K562 (cell line): Measurements from ENCODE around the gene ZNF648. TPM values are rescaled to one million over a fixed set of nuclear protein-coding genes. Genes with fewer than 3 reads are reported as not detected.

Experiments used
- ATAC-seq: fragments of 200-7000 bp; cut with Tn5 transposase; 3 replicates; pipeline ENCODE4 v1.9.1; 2020; ENCODE audit warnings: moderate library complexity
- BruUV-seq: library from RNA; stranded (reverse); fragments of 400-500 nt; replicated peaks from 2 replicates; lab custom pipeline; 2021; lab: Mats Ljungman, UMichigan
- CTCF ChIA-PET: fragments of 300-600 bp; formaldehyde crosslinking; extraction: SDS; loops from one replicate; lab custom pipeline; 2021; ENCODE audit warnings: low intra/inter-chr PET ratio; lab: Yijun Ruan, JAX
- POLR2A ChIA-PET: fragments of 300-600, 350-650 bp; sonication (Branson Sonifier 250); formaldehyde crosslinking; extraction: SDS; loops from one replicate; lab custom pipeline; 2021; ENCODE audit warnings: antibody characterized with exemption, inconsistent platforms; lab: Yijun Ruan, JAX
- DNase-seq, 4 experiments: peaks; one replicate each; pipeline versions ENCODE4 v3.0.0 to v3.0.0-alpha.2; 2011 to 2018; ENCODE audit warnings: low spot score in 3 of 4, mixed read lengths in 3 of 4; ENCODE audit errors: extremely low read depth in 1 of 4
- FAIRE-seq: peaks from 2 replicates; lab custom pipeline; 2011; peaks lifted over from hg19 to GRCh38; lab: Jason Lieb, UNC
- H2AFZ ChIP-seq: 2 replicates; pipeline ENCODE4 v1.6.0; 2011; ENCODE audit warnings: low read depth, low read length, control low read depth, inconsistent platforms
- H3K27ac ChIP-seq: fragments of 200-600 bp; 3 replicates; pipeline ENCODE4 v1.8.0; 2011; ENCODE audit warnings: low read depth, mild to moderate bottlenecking, control low read depth, inconsistent platforms, low read length, moderate library complexity, mixed read lengths; ENCODE audit errors: extremely low read depth
- H3K27me3 ChIP-seq, 2 experiments: fragments of 300-600 bp in 1 of 2; 2 replicates in 1 of 2; 3 replicates in 1 of 2; pipeline versions ENCODE4 v1.6.0 to v1.8.0; 2011; ENCODE audit warnings: inconsistent platforms in 2 of 2, low read length in 2 of 2, mild to moderate bottlenecking in 1 of 2, mixed read lengths in 1 of 2, moderate library complexity in 1 of 2; ENCODE audit not compliant: control insufficient read depth in 2 of 2, insufficient read depth in 2 of 2
- H3K36me3 ChIP-seq: fragments of 300-600 bp; 3 replicates; pipeline ENCODE4 v1.8.0; 2011; ENCODE audit warnings: mild to moderate bottlenecking, low read length, inconsistent platforms; ENCODE audit not compliant: control insufficient read depth, insufficient read depth
- H3K4me1 ChIP-seq, 2 experiments: fragments of 200-600 bp in 1 of 2; replicated peaks in 1 of 2; 2 replicates in 1 of 2; 3 replicates in 1 of 2; pipeline versions ENCODE4 v1.5.1 to v1.8.0; 2011; ENCODE audit warnings: inconsistent platforms in 2 of 2, low read length in 2 of 2, mild to moderate bottlenecking in 1 of 2, mixed read lengths in 1 of 2, moderate library complexity in 1 of 2; ENCODE audit not compliant: control insufficient read depth in 2 of 2, insufficient read depth in 2 of 2
- H3K4me2 ChIP-seq: 2 replicates; pipeline ENCODE4 v1.6.1; 2011; ENCODE audit warnings: low read length, control low read depth, inconsistent platforms, mixed read lengths; ENCODE audit not compliant: insufficient read depth
- H3K4me3 ChIP-seq: fragments of 200-600 bp; sonication (generic), shearing (Covaris generic); 2 replicates; pipeline ENCODE4 v1.5.1; 2016; ENCODE audit warnings: control low read depth, inconsistent platforms
- H3K79me2 ChIP-seq: fragments of 200-600 bp; 3 replicates; pipeline ENCODE4 v1.8.0; 2011; ENCODE audit warnings: low read length, inconsistent platforms; ENCODE audit not compliant: control insufficient read depth, insufficient read depth
- H3K9ac ChIP-seq, 2 experiments: 2 replicates each; pipeline versions ENCODE4 v1.6.0 to v1.6.1; 2011; ENCODE audit warnings: low read depth in 2 of 2, low read length in 2 of 2, control low read depth in 1 of 2, inconsistent platforms in 1 of 2, mild to moderate bottlenecking in 1 of 2, mixed read lengths in 1 of 2; ENCODE audit not compliant: insufficient read depth in 1 of 2
- H3K9me1 ChIP-seq: one replicate; pipeline ENCODE4 v1.6.0; 2011; ENCODE audit warnings: inconsistent platforms, mild to moderate bottlenecking, low read length, moderate library complexity; ENCODE audit not compliant: control insufficient read depth, insufficient read depth
- H3K9me3 ChIP-seq: replicated peaks from 2 replicates; pipeline ENCODE4 v1.5.1; 2011; ENCODE audit warnings: low read depth, low read length, inconsistent platforms; ENCODE audit not compliant: control insufficient read depth, insufficient read depth
- H4K20me1 ChIP-seq: replicated peaks from 2 replicates; pipeline ENCODE4 v1.6.1; 2011; ENCODE audit warnings: low read length, inconsistent platforms, mixed read lengths; ENCODE audit not compliant: control insufficient read depth, insufficient read depth
- CSDE1 ChIP-seq, 2 experiments: fragments of 450-650 bp; IDR thresholded peaks; 2 replicates each; pipeline ENCODE4 v1.6.1; 2016; ENCODE audit warnings: mild to moderate bottlenecking in 1 of 2
- FOXK1 ChIP-seq: sonication (generic); formaldehyde crosslinking; IDR thresholded peaks from 2 replicates; pipeline ENCODE4 v1.8.0; 2022; ENCODE audit warnings: missing genetic modification reagents, mild to moderate bottlenecking, borderline replicate concordance
- FOXM1 ChIP-seq, 2 experiments: fragments of 450-650 bp in 1 of 2; sonication (generic) in 1 of 2; formaldehyde crosslinking in 1 of 2; IDR thresholded peaks; 2 replicates each; pipeline versions ENCODE4 v1.6.1 to v1.9.0; 2017 to 2022; ENCODE audit warnings: low read depth in 2 of 2, mild to moderate bottlenecking in 2 of 2, missing genetic modification reagents in 1 of 2, moderate library complexity in 1 of 2
- HNRNPL ChIP-seq: fragments of 200-400 bp; formaldehyde crosslinking; IDR thresholded peaks from 2 replicates; pipeline ENCODE4 v1.6.1; 2017; ENCODE audit warnings: low read depth, mild to moderate bottlenecking, low read length
- HSF4 ChIP-seq: fragments of 250-450 bp; sonication (Bioruptor Pico); IDR thresholded peaks from 2 replicates; pipeline ENCODE4 v2.1.2; 2022; ENCODE audit warnings: mild to moderate bottlenecking, moderate library complexity, borderline replicate concordance
- MCM3 ChIP-seq: fragments of 450-650 bp; IDR thresholded peaks from 2 replicates; pipeline ENCODE4 v1.6.1; 2016
- MTA2 ChIP-seq: fragments of 450-650 bp; IDR thresholded peaks from 2 replicates; pipeline ENCODE4 v1.6.1; 2016; ENCODE audit warnings: low read depth
- NBN ChIP-seq: fragments of 450-650 bp; IDR thresholded peaks from 2 replicates; pipeline ENCODE4 v1.6.1; 2016; ENCODE audit warnings: low read depth, mild to moderate bottlenecking
- NFATC3 ChIP-seq: fragments of 450-650 bp; IDR thresholded peaks from 2 replicates; pipeline ENCODE4 v1.6.1; 2017; ENCODE audit warnings: mild to moderate bottlenecking
- NR2F6 ChIP-seq: fragments of 450-650 bp; formaldehyde crosslinking; IDR thresholded peaks from 2 replicates; pipeline ENCODE4 v1.4.0; 2020; ENCODE audit warnings: mild to moderate bottlenecking
- PRPF4 ChIP-seq: fragments of 200-400 bp; formaldehyde crosslinking; IDR thresholded peaks from one replicate; pipeline ENCODE4 v1.6.1; 2017; ENCODE audit warnings: low read length, low read depth, mild to moderate bottlenecking; ENCODE audit not compliant: insufficient read depth, poor library complexity, severe bottlenecking
- ZNF764 ChIP-seq: fragments of 250-450 bp; sonication (Bioruptor Pico); IDR thresholded peaks from 2 replicates; pipeline ENCODE4 v1.4.0; 2020; ENCODE audit warnings: low read depth, mild to moderate bottlenecking, moderate library complexity
- WGBS: fragments of 100-300 bp; shearing (Covaris generic); methylation state at CpG from one replicate; pipeline ENCODE4 v1.1.6; 2016; ENCODE audit warnings: low coverage, mixed read lengths; ENCODE audit not compliant: insufficient coverage; ENCODE audit errors: missing lambda C conversion rate; 5-methylcytosine and 5-hydroxymethylcytosine counted together
- in situ Hi-C: fragments of 300-500 bp; cut with MboI; formaldehyde crosslinking; loops from 4 replicates; pipeline ENCODE4 v1.15.0; 2018; ENCODE audit warnings: inconsistent platforms, mixed read lengths
- intact Hi-C: fragments of 100-400 bp; cut with micrococcal nuclease; formaldehyde crosslinking; loops from 2 replicates; pipeline ENCODE4 v1.14.2; 2022
- polyA plus RNA-seq, 8 experiments: library from polyadenylated mRNA; depleted of rRNA in 4 of 8; stranded (reverse) in 5 of 8; unstranded in 3 of 8; fragments of >200 nt; fragmentation: Nextera tagmentation in 2 of 8; fragmentation: Illumina TruSeq in 1 of 8; extraction: Ambion mirVana in 2 of 8; extraction: Trizol in 1 of 8; gene quantifications; 2 replicates each; pipeline versions ENCODE4 v1.2.1 to v1.2.3, GENCODE V29; 2011 to 2014; ENCODE audit warnings: inconsistent platforms in 1 of 8, missing spikeins in 1 of 8
- total RNA-seq, 7 experiments: library from RNA; depleted of rRNA in 6 of 7; stranded (reverse); fragments of >200 nt in 6 of 7; fragmentation: Illumina TruSeq in 2 of 7; extraction: Trizol in 2 of 7; gene quantifications; 2 replicates each; pipeline versions ENCODE4 v1.2.1 to v1.2.3, GENCODE V29; 2011 to 2021; ENCODE audit warnings: low replicate concordance in 1 of 7
- TF ChIP-seq, protein P1 (sequence below): sonication (generic); formaldehyde crosslinking; IDR thresholded peaks from 2 replicates; pipeline ENCODE4 v1.8.1; 2023; ENCODE audit warnings: missing genetic modification reagents, mild to moderate bottlenecking, borderline replicate concordance
- TF ChIP-seq, protein P2 (sequence below): fragments of 250-450 bp; sonication (Bioruptor Pico); IDR thresholded peaks from 2 replicates; pipeline ENCODE4 v1.5.0; 2020; ENCODE audit warnings: mild to moderate bottlenecking, borderline replicate concordance
- TF ChIP-seq, protein P3 (sequence below): sonication (generic); formaldehyde crosslinking; IDR thresholded peaks from 2 replicates; pipeline ENCODE4 v1.8.1; 2022; ENCODE audit warnings: missing genetic modification reagents

ZNF648 gene
- total and polyA plus RNA-seq, 9 of the 15 experiments (the other 6 are each of a cell fraction or from before 2014, with no cell fraction given), result 0.06 to 0.27 (median 0.18) TPM; not detected in 2

DNA sequence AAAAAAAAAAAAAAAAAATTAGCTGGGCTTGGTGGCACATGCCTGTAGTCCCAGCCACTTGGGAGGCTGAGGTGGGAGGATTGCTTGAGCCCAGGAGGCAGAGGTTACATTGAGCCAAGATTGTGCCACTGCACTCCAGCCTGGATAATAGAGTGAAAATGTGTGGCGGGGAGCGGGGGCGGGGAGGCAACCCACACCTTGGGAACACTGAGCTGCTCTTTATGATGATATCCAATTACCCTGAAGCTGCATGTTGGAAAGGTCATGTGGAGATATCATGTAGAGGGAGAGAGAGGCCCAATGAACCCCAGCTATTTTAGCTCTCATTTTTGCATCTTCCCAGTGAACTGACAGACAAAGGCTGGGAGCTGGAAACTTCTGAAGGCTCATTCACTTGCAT, 48.3 kb upstream of the ZNF648 start:
- Histone ChIP-seq H3K4me3 (no peak overlapping the region), H2AFZ (no peak overlapping the region), H3K9ac (no peak overlapping the region), H3K27ac (no peak overlapping the region), H3K9me3 (no peaks in the 10 kb centered on the region), H4K20me1 (no peaks in the 10 kb centered on the region), H3K4me1 (peaks cover 0 to 2% of the 10 kb centered on the region in 2 experiments; a peak in 3 of 5 replicates), H3K4me2 (no peak overlapping the region), H3K36me3 (no peaks in the 10 kb centered on the region), H3K9me1 (no peaks in the 10 kb centered on the region), H3K27me3 (peaks cover 22 to 44% of the 10 kb centered on the region in 2 experiments), H3K79me2 (no peaks in the 10 kb centered on the region)
- FAIRE-seq (no peak), DNase-seq (no peak), ATAC-seq (no peak)
- no TSS peak for BruUV-seq
- ChIA-PET CTCF (no interaction called here), POLR2A (interaction anchor here (0.8 to 2.5 kb wide), 4 partner anchors 11 to 730 kb away, joined by 3 to 7 read pairs (median 4); no protein-coding TSS in a partner anchor)
- 3% methylated on average over 3 of the region's 3 CpGs for WGBS
- intact Hi-C loops (no loop called here), in situ Hi-C loops (loop anchor here (10.0 kb wide), 1 partner anchor 1885 kb away; no protein-coding TSS in a partner anchor)
- TF ChIP-seq ZNF764 (CRISPR knock-in tag) (no peak), HNRNPL (no peak), HSF4 (CRISPR knock-in tag) (no peak), NBN (no peak), FOXK1 (CRISPR knock-in tag) (no peak), MTA2 (no peak), PRPF4 (no peak), FOXM1 (IDR thresholded peaks at IDR 0.05; ENCODE audit: low read depth) (no peak), FOXM1 (CRISPR knock-in tag; IDR thresholded peaks at IDR 0.05; ENCODE audit: low read depth) (no peak), NR2F6 (CRISPR knock-in tag) (no peak), NFATC3 (no peak), MCM3 (no peak), CSDE1 (IDR thresholded peaks at IDR 0.05) (no peak)
- TF ChIP-seq, protein P1, sequence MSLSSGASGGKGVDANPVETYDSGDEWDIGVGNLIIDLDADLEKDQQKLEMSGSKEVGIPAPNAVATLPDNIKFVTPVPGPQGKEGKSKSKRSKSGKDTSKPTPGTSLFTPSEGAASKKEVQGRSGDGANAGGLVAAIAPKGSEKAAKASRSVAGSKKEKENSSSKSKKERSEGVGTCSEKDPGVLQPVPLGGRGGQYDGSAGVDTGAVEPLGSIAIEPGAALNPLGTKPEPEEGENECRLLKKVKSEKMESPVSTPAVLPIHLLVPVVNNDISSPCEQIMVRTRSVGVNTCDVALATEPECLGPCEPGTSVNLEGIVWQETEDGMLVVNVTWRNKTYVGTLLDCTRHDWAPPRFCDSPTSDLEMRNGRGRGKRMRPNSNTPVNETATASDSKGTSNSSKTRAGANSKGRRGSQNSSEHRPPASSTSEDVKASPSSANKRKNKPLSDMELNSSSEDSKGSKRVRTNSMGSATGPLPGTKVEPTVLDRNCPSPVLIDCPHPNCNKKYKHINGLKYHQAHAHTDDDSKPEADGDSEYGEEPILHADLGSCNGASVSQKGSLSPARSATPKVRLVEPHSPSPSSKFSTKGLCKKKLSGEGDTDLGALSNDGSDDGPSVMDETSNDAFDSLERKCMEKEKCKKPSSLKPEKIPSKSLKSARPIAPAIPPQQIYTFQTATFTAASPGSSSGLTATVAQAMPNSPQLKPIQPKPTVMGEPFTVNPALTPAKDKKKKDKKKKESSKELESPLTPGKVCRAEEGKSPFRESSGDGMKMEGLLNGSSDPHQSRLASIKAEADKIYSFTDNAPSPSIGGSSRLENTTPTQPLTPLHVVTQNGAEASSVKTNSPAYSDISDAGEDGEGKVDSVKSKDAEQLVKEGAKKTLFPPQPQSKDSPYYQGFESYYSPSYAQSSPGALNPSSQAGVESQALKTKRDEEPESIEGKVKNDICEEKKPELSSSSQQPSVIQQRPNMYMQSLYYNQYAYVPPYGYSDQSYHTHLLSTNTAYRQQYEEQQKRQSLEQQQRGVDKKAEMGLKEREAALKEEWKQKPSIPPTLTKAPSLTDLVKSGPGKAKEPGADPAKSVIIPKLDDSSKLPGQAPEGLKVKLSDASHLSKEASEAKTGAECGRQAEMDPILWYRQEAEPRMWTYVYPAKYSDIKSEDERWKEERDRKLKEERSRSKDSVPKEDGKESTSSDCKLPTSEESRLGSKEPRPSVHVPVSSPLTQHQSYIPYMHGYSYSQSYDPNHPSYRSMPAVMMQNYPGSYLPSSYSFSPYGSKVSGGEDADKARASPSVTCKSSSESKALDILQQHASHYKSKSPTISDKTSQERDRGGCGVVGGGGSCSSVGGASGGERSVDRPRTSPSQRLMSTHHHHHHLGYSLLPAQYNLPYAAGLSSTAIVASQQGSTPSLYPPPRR (CRISPR knock-in tag), result no peak
- TF ChIP-seq, protein P2, sequence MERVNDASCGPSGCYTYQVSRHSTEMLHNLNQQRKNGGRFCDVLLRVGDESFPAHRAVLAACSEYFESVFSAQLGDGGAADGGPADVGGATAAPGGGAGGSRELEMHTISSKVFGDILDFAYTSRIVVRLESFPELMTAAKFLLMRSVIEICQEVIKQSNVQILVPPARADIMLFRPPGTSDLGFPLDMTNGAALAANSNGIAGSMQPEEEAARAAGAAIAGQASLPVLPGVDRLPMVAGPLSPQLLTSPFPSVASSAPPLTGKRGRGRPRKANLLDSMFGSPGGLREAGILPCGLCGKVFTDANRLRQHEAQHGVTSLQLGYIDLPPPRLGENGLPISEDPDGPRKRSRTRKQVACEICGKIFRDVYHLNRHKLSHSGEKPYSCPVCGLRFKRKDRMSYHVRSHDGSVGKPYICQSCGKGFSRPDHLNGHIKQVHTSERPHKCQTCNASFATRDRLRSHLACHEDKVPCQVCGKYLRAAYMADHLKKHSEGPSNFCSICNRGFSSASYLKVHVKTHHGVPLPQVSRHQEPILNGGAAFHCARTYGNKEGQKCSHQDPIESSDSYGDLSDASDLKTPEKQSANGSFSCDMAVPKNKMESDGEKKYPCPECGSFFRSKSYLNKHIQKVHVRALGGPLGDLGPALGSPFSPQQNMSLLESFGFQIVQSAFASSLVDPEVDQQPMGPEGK (CRISPR knock-in tag), result no peak
- TF ChIP-seq, protein P3, sequence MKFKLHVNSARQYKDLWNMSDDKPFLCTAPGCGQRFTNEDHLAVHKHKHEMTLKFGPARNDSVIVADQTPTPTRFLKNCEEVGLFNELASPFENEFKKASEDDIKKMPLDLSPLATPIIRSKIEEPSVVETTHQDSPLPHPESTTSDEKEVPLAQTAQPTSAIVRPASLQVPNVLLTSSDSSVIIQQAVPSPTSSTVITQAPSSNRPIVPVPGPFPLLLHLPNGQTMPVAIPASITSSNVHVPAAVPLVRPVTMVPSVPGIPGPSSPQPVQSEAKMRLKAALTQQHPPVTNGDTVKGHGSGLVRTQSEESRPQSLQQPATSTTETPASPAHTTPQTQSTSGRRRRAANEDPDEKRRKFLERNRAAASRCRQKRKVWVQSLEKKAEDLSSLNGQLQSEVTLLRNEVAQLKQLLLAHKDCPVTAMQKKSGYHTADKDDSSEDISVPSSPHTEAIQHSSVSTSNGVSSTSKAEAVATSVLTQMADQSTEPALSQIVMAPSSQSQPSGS (CRISPR knock-in tag), result no peak
